H9 (cell line): Measurements from ENCODE around the gene CDH23. TPM values are rescaled to one million over a fixed set of nuclear protein-coding genes. Genes with fewer than 3 reads are reported as not detected.

Source experiments
- DNase-seq: peaks from one replicate; pipeline ENCODE4 v3.0.0-alpha.2; 2017
- H2AFZ ChIP-seq: one replicate; pipeline ENCODE4 v1.6.1; 2013; ENCODE audit warnings: mild to moderate bottlenecking, low read length, control low read depth, moderate library complexity
- H2AK5ac ChIP-seq: 2 replicates; pipeline ENCODE4 v1.6.1; 2013; ENCODE audit warnings: low read length, control low read depth, mixed read lengths; ENCODE audit not compliant: insufficient read length
- H2BK120ac ChIP-seq: one replicate; pipeline ENCODE4 v1.6.1; 2013; ENCODE audit warnings: low read depth, mild to moderate bottlenecking, low read length, control low read depth, inconsistent platforms; ENCODE audit not compliant: poor library complexity, severe bottlenecking
- H2BK12ac ChIP-seq: 2 replicates; pipeline ENCODE4 v1.6.1; 2013; ENCODE audit warnings: low read length, control low read depth, mixed read lengths, low read depth; ENCODE audit not compliant: insufficient read length
- H2BK15ac ChIP-seq: 2 replicates; pipeline ENCODE4 v1.6.1; 2013; ENCODE audit warnings: low read depth, low read length, control low read depth
- H2BK20ac ChIP-seq: one replicate; pipeline ENCODE4 v1.6.1; 2013; ENCODE audit warnings: low read depth, mild to moderate bottlenecking, low read length, control low read depth, inconsistent platforms; ENCODE audit not compliant: poor library complexity, severe bottlenecking
- H2BK5ac ChIP-seq: 2 replicates; pipeline ENCODE4 v1.6.1; 2013; ENCODE audit warnings: low read length, control low read depth, mixed read lengths; ENCODE audit not compliant: insufficient read length
- H3K14ac ChIP-seq: 2 replicates; pipeline ENCODE4 v1.6.1; 2013; ENCODE audit warnings: low read length, control low read depth; ENCODE audit not compliant: insufficient read depth
- H3K18ac ChIP-seq: 2 replicates; pipeline ENCODE4 v1.6.1; 2013; ENCODE audit warnings: low read depth, mild to moderate bottlenecking, mixed read lengths, low read length, control low read depth; ENCODE audit not compliant: insufficient read length
- H3K23ac ChIP-seq: 2 replicates; pipeline ENCODE4 v1.6.1; 2013; ENCODE audit warnings: low read length, control low read depth, mixed read lengths, low read depth; ENCODE audit not compliant: insufficient read length
- H3K23me2 ChIP-seq: 2 replicates; pipeline ENCODE4 v1.6.1; 2013; ENCODE audit warnings: low read depth, mild to moderate bottlenecking, mixed read lengths, low read length, control low read depth; ENCODE audit not compliant: insufficient read length, poor library complexity, severe bottlenecking
- H3K27ac ChIP-seq: 2 replicates; pipeline ENCODE4 v1.5.1; 2013; ENCODE audit warnings: low read length, control low read depth, mixed read lengths, low read depth; ENCODE audit not compliant: insufficient read length
- H3K27me3 ChIP-seq: 2 replicates; pipeline ENCODE4 v1.6.1; 2013; ENCODE audit warnings: low read length, control low read depth, inconsistent platforms; ENCODE audit not compliant: insufficient read depth
- H3K4ac ChIP-seq: 2 replicates; pipeline ENCODE4 v1.6.1; 2013; ENCODE audit warnings: low read depth, mild to moderate bottlenecking, control low read depth, inconsistent platforms, low read length, moderate library complexity
- H3K4me1 ChIP-seq: 2 replicates; pipeline ENCODE4 v1.6.1; 2013; ENCODE audit warnings: low read length, control low read depth, inconsistent platforms; ENCODE audit not compliant: insufficient read depth
- H3K4me2 ChIP-seq: 2 replicates; pipeline ENCODE4 v1.6.1; 2013; ENCODE audit warnings: low read length, control low read depth, mixed read lengths; ENCODE audit not compliant: insufficient read length, insufficient read depth
- H3K56ac ChIP-seq: 2 replicates; pipeline ENCODE4 v1.6.1; 2013; ENCODE audit warnings: low read depth, mild to moderate bottlenecking, mixed read lengths, low read length, control low read depth; ENCODE audit not compliant: insufficient read length
- H3K79me1 ChIP-seq: 2 replicates; pipeline ENCODE4 v1.6.1; 2013; ENCODE audit warnings: low read depth, mild to moderate bottlenecking, moderate library complexity, low read length, control low read depth, inconsistent platforms; ENCODE audit not compliant: insufficient read depth, poor library complexity, severe bottlenecking
- H3K79me2 ChIP-seq: 2 replicates; pipeline ENCODE4 v1.6.1; 2013; ENCODE audit warnings: low read length, control low read depth, inconsistent platforms; ENCODE audit not compliant: insufficient read depth
- H3K9ac ChIP-seq: 2 replicates; pipeline ENCODE4 v1.6.1; 2013; ENCODE audit warnings: low read length, control low read depth, mixed read lengths; ENCODE audit not compliant: insufficient read length; ENCODE audit errors: extremely low read depth
- H3K9me3 ChIP-seq: one replicate; pipeline ENCODE4 v1.6.1; 2013; ENCODE audit warnings: low read depth, low read length, inconsistent platforms; ENCODE audit not compliant: control insufficient read depth
- H3T11ph ChIP-seq: one replicate; pipeline ENCODE4 v1.6.1; 2013; ENCODE audit warnings: mild to moderate bottlenecking, low read length, control low read depth, inconsistent platforms
- H4K20me1 ChIP-seq: one replicate; pipeline ENCODE4 v1.6.1; 2013; ENCODE audit not compliant: control insufficient read depth, insufficient read length, insufficient read depth
- H4K5ac ChIP-seq: 2 replicates; pipeline ENCODE4 v1.6.1; 2013; ENCODE audit warnings: low read depth, mild to moderate bottlenecking, mixed read lengths, low read length, control low read depth; ENCODE audit not compliant: insufficient read length
- H4K8ac ChIP-seq: replicated peaks from 2 replicates; pipeline ENCODE4 v1.6.1; 2013; ENCODE audit warnings: low read length, control low read depth, mixed read lengths, low read depth; ENCODE audit not compliant: insufficient read length
- H4K91ac ChIP-seq: 2 replicates; pipeline ENCODE4 v1.6.1; 2013; ENCODE audit warnings: low read depth, mild to moderate bottlenecking, moderate library complexity, mixed read lengths, low read length, control low read depth; ENCODE audit not compliant: insufficient read length
- H3K27ac Mint-ChIP-seq, 3 experiments: 2 replicates in 2 of 3; 3 replicates in 1 of 3; pipeline ENCODE4 v1.8.0; 2020 to 2021; ENCODE audit warnings: mixed read lengths in 3 of 3, mild to moderate bottlenecking in 1 of 3, moderate library complexity in 1 of 3
- H3K27me3 Mint-ChIP-seq: 2 replicates; pipeline ENCODE4 v1.8.0; 2021; ENCODE audit warnings: low read depth, mild to moderate bottlenecking, moderate library complexity, mixed read lengths
- H3K36me3 Mint-ChIP-seq, 3 experiments: 2 replicates in 2 of 3; 3 replicates in 1 of 3; pipeline ENCODE4 v1.8.0; 2020 to 2021; ENCODE audit warnings: low read depth in 3 of 3, mixed read lengths in 3 of 3; ENCODE audit not compliant: insufficient read depth in 1 of 3
- H3K4me1 Mint-ChIP-seq, 2 experiments: 2 replicates each; pipeline ENCODE4 v1.8.0; 2020; ENCODE audit warnings: mixed read lengths in 2 of 2
- H3K4me3 Mint-ChIP-seq, 2 experiments: 2 replicates in 1 of 2; 3 replicates in 1 of 2; pipeline ENCODE4 v1.8.0; 2020 to 2021; ENCODE audit warnings: mild to moderate bottlenecking in 2 of 2, mixed read lengths in 2 of 2, moderate library complexity in 1 of 2
- H3K9me3 Mint-ChIP-seq, 2 experiments: 2 replicates in 1 of 2; 3 replicates in 1 of 2; pipeline ENCODE4 v1.8.0; 2020; ENCODE audit warnings: mild to moderate bottlenecking in 2 of 2, mixed read lengths in 2 of 2, moderate library complexity in 1 of 2
- CTCF ChIP-seq: fragments of 200-600 bp; sonication (generic); conservative IDR thresholded peaks from 3 replicates; pipeline ENCODE4 v1.8.0; 2021; ENCODE audit warnings: antibody characterized with exemption, mild to moderate bottlenecking
- WGBS: extraction: QIAGEN DNeasy Blood & Tissue Kit; methylation state at CpG from one replicate; pipeline ENCODE4 v1.1.7; 2013; ENCODE audit warnings: missing lambda C conversion rate, low lambda C conversion rate, mixed read lengths; ENCODE audit not compliant: insufficient read length; ENCODE audit errors: extremely low coverage; 5-methylcytosine and 5-hydroxymethylcytosine counted together
- total RNA-seq: library from RNA; stranded (reverse); gene quantifications from 2 replicates; pipeline ENCODE4 v1.2.1, GENCODE V29; 2021

The CDH23 gene
- total RNA-seq, 1 experiment from 2014 or later: 2.1 TPM

- no peak overlapping the region for H2BK20ac ChIP-seq
- peaks cover 3% of the 10 kb centered on the region; the same call in 1 of the 2 replicates for H3K4me1 ChIP-seq
- H3K23ac ChIP-seq: no peak overlapping the region
- peaks cover 2% of the 10 kb centered on the region for H3K27me3 Mint-ChIP-seq
- no CpG with 5 or more reads among the region's 9 CpGs for WGBS
- no peak overlapping the region for H3K4me3 Mint-ChIP-seq
- no peak overlapping the region for H4K5ac ChIP-seq
- H3K4me2 ChIP-seq: no peak overlapping the region
- no peak overlapping the region for H3K9ac ChIP-seq
- no peaks in the 10 kb centered on the region for H3K79me2 ChIP-seq
- no peak overlapping the region for H2BK12ac ChIP-seq
- H3K27ac Mint-ChIP-seq: no peak overlapping the region
- no peak overlapping the region for H3K56ac ChIP-seq
- H4K8ac ChIP-seq: no peak overlapping the region
- 0 out of 7 replicates have a peak, but pooled peaks cover 0 to 4% (median 0%) of the 10 kb centered on the region in 3 experiments for H3K36me3 Mint-ChIP-seq
- no peaks in the 10 kb centered on the region for H3K27me3 ChIP-seq
- H3K18ac ChIP-seq: no peak overlapping the region
- no peaks in the 10 kb centered on the region for H3K23me2 ChIP-seq
- TF ChIP-seq CTCF: no peak
- H3K4ac ChIP-seq: no peak overlapping the region
- no peak overlapping the region for H2AK5ac ChIP-seq
- H2BK5ac ChIP-seq: no peak overlapping the region
- H3K14ac ChIP-seq: no peak overlapping the region
- DNase-seq: no peak
- no peak overlapping the region for H3T11ph ChIP-seq
- H3K79me1 ChIP-seq: no peaks in the 10 kb centered on the region
- no peak overlapping the region for H2AFZ ChIP-seq
- H3K4me1 Mint-ChIP-seq: peaks cover 7 to 13% of the 10 kb centered on the region in 2 experiments
- H4K91ac ChIP-seq: no peak overlapping the region
- H2BK15ac ChIP-seq: no peak overlapping the region
- peaks cover 0 to 4% of the 10 kb centered on the region in 2 experiments; a peak in 1 of 5 replicates for H3K9me3 Mint-ChIP-seq
- H3K9me3 ChIP-seq: no peaks in the 10 kb centered on the region
- H2BK120ac ChIP-seq: no peak overlapping the region
- no peak overlapping the region for H3K27ac ChIP-seq
- H4K20me1 ChIP-seq: no peaks in the 10 kb centered on the region
Measured at GRCh38 chr10:71740069-71740653, 343.4 kb downstream of the CDH23 start.
